GM12801 (cell line): ENCODE data around the gene PRKG1.

ENCODE experiments used
- TF ChIP-seq, protein P1 (sequence below): IDR thresholded peaks from one replicate; pipeline ENCODE4 v1.5.1; 2011; ENCODE audit warnings: control low read depth; ENCODE audit not compliant: insufficient read length; ENCODE audit errors: extremely low read depth

Gene PRKG1

DNA sequence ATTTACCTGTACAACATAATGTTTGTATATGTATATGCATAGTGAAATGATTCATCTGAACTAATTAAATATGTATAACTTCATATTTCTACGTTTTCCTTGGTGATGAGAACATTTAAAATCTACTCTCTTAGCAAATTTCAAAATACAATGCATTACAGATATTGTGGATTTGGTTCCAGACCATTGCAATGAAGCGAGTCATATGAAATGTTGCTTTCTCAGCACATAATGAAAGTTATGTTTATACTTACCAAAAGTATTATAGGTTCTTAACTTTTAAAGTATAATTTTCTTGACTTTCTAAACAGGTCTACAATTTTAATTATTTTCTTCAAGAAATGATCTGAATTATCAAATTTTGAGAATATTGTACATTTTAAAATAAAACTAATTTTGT is 435.9 kb downstream of the PRKG1 start:
- TF ChIP-seq, protein P1, sequence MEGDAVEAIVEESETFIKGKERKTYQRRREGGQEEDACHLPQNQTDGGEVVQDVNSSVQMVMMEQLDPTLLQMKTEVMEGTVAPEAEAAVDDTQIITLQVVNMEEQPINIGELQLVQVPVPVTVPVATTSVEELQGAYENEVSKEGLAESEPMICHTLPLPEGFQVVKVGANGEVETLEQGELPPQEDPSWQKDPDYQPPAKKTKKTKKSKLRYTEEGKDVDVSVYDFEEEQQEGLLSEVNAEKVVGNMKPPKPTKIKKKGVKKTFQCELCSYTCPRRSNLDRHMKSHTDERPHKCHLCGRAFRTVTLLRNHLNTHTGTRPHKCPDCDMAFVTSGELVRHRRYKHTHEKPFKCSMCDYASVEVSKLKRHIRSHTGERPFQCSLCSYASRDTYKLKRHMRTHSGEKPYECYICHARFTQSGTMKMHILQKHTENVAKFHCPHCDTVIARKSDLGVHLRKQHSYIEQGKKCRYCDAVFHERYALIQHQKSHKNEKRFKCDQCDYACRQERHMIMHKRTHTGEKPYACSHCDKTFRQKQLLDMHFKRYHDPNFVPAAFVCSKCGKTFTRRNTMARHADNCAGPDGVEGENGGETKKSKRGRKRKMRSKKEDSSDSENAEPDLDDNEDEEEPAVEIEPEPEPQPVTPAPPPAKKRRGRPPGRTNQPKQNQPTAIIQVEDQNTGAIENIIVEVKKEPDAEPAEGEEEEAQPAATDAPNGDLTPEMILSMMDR = no peak

DNA sequence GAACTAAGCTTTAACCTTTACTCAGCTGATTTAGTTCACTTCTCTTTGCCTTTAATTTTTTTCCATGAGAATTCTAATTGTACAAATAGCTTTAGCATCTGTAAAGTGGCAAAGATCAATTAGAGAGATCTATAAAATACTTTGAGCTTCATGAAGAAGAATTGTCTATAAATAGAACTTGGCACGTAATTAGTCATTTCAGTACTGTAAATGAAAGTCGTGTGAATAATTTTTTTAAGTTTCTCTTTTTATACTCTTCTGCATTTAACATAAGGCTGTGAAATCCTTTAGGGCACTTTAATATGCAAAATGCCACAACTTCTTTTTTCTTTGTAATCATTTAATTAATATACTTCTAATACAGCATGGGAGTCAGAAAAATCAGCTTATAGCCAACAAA is 447.3 kb downstream of the PRKG1 start:
- TF ChIP-seq, protein P1 = no peak

DNA sequence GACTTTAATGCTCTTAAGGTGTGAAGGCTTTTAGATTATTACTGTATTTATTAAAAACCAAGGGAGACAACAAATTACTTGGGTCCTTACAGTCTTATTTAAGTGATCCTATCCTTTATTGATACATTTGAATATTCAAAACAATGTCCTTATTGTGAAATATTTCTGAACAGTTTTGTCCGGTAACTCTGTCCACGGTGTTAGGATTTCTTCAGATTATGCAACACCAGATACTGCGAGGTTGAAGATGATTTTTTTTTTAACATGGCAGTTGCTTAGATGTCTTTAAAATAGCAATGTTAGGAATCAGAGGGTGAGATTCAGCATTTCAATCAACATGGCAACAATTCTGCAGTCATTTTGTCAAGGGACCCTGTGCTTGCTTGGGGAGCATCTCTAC is 448.6 kb downstream of the PRKG1 start:
- TF ChIP-seq, protein P1 = no peak

DNA sequence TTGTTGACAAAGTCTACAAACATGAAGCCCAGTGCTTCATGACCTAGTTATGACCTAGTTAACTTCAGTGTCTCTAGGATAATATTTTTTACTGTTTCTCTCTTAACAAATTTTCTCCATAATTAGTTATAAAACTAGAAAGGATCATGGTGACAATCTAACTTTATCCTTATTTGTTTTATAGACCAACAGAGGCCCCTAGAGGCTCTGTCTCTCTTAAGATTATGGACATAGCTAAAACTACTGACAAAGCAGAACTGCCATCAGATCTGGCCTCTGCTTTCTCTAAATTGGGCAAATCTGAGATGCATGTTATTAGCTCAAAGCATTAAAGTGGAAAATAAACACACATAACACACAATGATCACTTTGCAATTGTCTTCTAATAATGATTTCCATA is 449.2 kb downstream of the PRKG1 start:
- TF ChIP-seq, protein P1 = no peak

DNA sequence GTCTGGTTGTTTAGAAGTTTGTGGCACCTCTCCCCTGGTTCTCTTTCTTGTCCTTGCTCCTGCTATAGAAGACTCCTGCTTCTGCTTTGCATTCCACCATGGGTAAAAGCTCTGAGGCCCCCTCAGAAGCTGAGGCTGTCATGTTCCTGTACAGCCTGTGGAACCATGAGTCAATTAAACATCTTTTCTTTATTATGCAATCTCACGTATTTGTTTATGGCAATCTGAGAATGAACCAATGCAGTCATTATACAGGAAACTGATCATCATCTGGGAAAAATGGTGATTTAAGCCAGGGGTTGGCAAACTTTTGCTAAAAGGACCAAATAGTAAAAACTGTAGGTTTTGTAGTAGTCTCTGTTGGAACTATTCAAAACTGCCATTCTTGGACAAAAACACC is 449.8 kb downstream of the PRKG1 start:
- TF ChIP-seq, protein P1 = no peak

DNA sequence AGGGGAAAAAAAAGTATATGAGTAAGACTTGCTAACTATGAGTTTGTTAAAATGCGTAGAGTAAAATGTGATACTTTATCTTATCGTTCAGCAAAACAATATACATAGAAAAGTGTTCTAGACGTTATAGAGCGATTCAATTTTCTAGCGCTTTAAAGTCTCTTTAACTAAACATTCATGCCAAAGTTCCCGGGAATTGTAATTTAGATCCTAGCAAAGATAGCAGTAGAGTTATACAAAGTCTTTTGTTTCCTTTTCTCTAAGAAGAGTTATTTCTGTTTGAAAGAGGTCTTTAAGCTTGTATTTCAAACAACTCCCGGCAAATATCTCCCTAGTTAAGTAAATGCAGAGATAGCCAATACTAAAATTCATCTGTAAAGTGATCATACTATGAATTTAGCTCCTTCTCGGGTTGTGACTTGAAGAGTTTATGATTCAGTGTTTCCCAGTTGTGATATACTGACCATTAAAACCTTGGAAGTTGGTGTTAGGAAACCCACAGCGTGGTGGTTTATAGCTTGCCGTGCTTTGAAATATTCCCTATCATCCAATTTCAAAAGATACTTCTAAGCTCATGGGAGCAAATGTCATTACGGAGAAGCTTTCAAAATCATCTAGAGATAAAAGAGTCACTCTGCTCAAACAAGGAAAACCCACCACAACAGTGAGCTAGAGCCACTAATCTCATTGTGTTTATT is 453.4 kb downstream of the PRKG1 start:
- TF ChIP-seq, protein P1 = no peak

DNA sequence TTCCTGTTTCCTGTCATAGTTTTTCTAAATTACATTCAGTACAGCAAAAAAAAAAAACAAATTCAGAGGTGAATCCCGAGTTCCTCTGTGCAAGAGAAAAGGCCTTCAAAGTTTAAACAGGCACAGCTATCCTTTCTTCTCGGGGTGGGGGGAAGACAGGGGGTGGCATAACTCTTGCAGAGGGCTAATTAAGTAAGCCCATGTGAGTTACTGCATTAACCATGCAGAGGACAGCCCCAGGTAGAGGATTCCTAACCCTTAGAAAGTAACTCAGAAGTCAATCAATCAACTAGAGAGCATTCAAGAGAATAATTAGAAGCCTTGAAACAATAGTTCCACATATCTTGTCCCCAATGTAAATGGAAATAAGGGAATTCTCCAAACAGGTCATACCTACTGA is 454.2 kb downstream of the PRKG1 start:
- TF ChIP-seq, protein P1 = no peak
